A549 (cell line): ENCODE results near the gene LEMD1.

Source experiments
- CHD4 ChIP-seq: fragments of 200-600 bp; sonication (generic); IDR thresholded peaks from 2 replicates; pipeline ENCODE4 v1.6.1; 2016; ENCODE audit warnings: antibody characterized with exemption, mild to moderate bottlenecking, borderline replicate concordance
- CTCF ChIP-seq: fragments of >200 bp; sonication (Bioruptor Twin); formaldehyde crosslinking; IDR thresholded peaks from 3 replicates; pipeline ENCODE4 v1.5.1; 2016
- ELK1 ChIP-seq: fragments of 150-350 bp; IDR thresholded peaks from 2 replicates; pipeline ENCODE4 v1.6.1; 2014; ENCODE audit warnings: low read depth, mild to moderate bottlenecking, low read length
- EP300 ChIP-seq, 2 experiments: fragments of >200 bp; sonication (Bioruptor Twin); formaldehyde crosslinking; IDR thresholded peaks; 2 replicates in 1 of 2; 3 replicates in 1 of 2; pipeline ENCODE4 v1.6.1; 2016 to 2017
- GATA3 ChIP-seq: IDR thresholded peaks from 2 replicates; pipeline ENCODE4 v1.6.1; 2012; ENCODE audit warnings: borderline replicate concordance
- HDAC2 ChIP-seq: fragments of 200-600 bp; sonication (generic); IDR thresholded peaks from 2 replicates; pipeline ENCODE4 v1.6.1; 2016
- KDM5A ChIP-seq: fragments of 200-600 bp; sonication (generic); IDR thresholded peaks from 2 replicates; pipeline ENCODE4 v1.6.1; 2016; ENCODE audit warnings: antibody characterized with exemption, mild to moderate bottlenecking
- MAZ ChIP-seq: fragments of 150-350 bp; IDR thresholded peaks from 2 replicates; pipeline ENCODE4 v1.6.1; 2014; ENCODE audit warnings: antibody characterized with exemption, low read depth, low read length, borderline replicate concordance
- POLR2A ChIP-seq: IDR thresholded peaks from 2 replicates; pipeline ENCODE4 v1.6.1; 2012; ENCODE audit warnings: mild to moderate bottlenecking, low read length
- RARB ChIP-seq: fragments of 250-450 bp; sonication (Bioruptor Pico); IDR thresholded peaks from 2 replicates; pipeline ENCODE4 v1.8.0; 2021; ENCODE audit warnings: mild to moderate bottlenecking, moderate library complexity
- REST ChIP-seq: fragments of 200-600 bp; sonication (generic); IDR thresholded peaks from 2 replicates; pipeline ENCODE4 v1.6.1; 2016; ENCODE audit warnings: antibody characterized with exemption, mild to moderate bottlenecking, moderate library complexity
- SMC3 ChIP-seq: fragments of >200 bp; sonication (Bioruptor Twin); formaldehyde crosslinking; IDR thresholded peaks from 3 replicates; pipeline ENCODE4 v1.6.1; 2018; ENCODE audit warnings: inconsistent platforms

- TF ChIP-seq POLR2A (no peak), GATA3 (no peak), KDM5A (no peak), CTCF (no peak), MAZ (no peak), EP300 (IDR thresholded peaks at IDR 0.05) (no peak), SMC3 (no peak), ELK1 (no peak), HDAC2 (no peak), CHD4 (no peak), RARB (CRISPR knock-in tag) (no peak), REST (no peak)
These were observed 33.1 kb upstream of the LEMD1 start for GRCh38 chr1:205454903-205455335.
